ENCODE measurements around the gene AGAP5.
"Not testable (repeated sequence)": the region's sequence is repeated elsewhere in the genome, so short reads cannot be mapped to it uniquely, and the experiment has no call there.

- not testable (repeated sequence) for TF ChIP-seq EZH2 (IDR thresholded peaks at IDR 0.05; ENCODE audit: insufficient read depth, poor library complexity, severe bottlenecking); EZH2phosphoT487 (IDR thresholded peaks at IDR 0.05; ENCODE audit: insufficient read depth, low read depth)
Observed at GRCh38 chr10:73713912-73714311, 16.0 kb upstream of the AGAP5 start.
